OCI-LY3 (cell line): ENCODE results near the gene TSACC.

Experiments used
- H2AFZ ChIP-seq: fragments of 200-600, 300-600 bp; shearing (Covaris generic); 2 replicates; pipeline ENCODE4 v1.6.0; 2014; ENCODE audit warnings: antibody characterized with exemption, low read depth, low read length
- H3K27ac ChIP-seq: fragments of 200-600, 300-600 bp; sonication (generic); 2 replicates; pipeline ENCODE4 v1.5.1; 2014; ENCODE audit warnings: mild to moderate bottlenecking, low read length, moderate library complexity, mixed read lengths
- H3K27me3 ChIP-seq: fragments of 200-600, 300-600 bp; sonication (generic); 2 replicates; pipeline ENCODE4 v1.6.1; 2014; ENCODE audit warnings: low read depth, low read length, mixed read lengths
- H3K36me3 ChIP-seq: fragments of 200-600, 300-600 bp; sonication (generic); replicated peaks from 2 replicates; pipeline ENCODE3; 2014; ENCODE audit warnings: low read depth, low read length, mixed read lengths
- H3K4me1 ChIP-seq: fragments of 300-600, 200-600 bp; sonication (generic); 2 replicates; pipeline ENCODE4 v1.6.1; 2014; ENCODE audit warnings: low read length, mixed read lengths
- H3K4me2 ChIP-seq: fragments of 200-600, 300-600 bp; sonication (generic); 2 replicates; pipeline ENCODE4 v1.6.1; 2014; ENCODE audit warnings: low read length, mixed read lengths
- H3K4me3 ChIP-seq: fragments of 300-600, 200-600 bp; sonication (generic); 2 replicates; pipeline ENCODE4 v1.5.1; 2014; ENCODE audit warnings: antibody characterized with exemption, mild to moderate bottlenecking, low read length, moderate library complexity
- H3K79me2 ChIP-seq: fragments of 300-600, 200-600 bp; shearing (Covaris generic); 2 replicates; pipeline ENCODE4 v1.6.1; 2014; ENCODE audit warnings: mild to moderate bottlenecking, low read length, mixed read lengths
- H3K9ac ChIP-seq: fragments of 300-600, 200-600 bp; shearing (Covaris generic); 2 replicates; pipeline ENCODE4 v1.6.0; 2014; ENCODE audit warnings: mild to moderate bottlenecking, low read length, moderate library complexity
- H3K9me3 ChIP-seq: fragments of 200-600, 300-600 bp; shearing (Covaris generic); 2 replicates; pipeline ENCODE4 v1.6.1; 2014; ENCODE audit warnings: low read length, mixed read lengths; ENCODE audit not compliant: insufficient read depth
- H4K20me1 ChIP-seq: fragments of 200-600, 300-600 bp; sonication (generic); 2 replicates; pipeline ENCODE4 v1.6.1; 2016; ENCODE audit warnings: low read length, mixed read lengths; ENCODE audit not compliant: insufficient read depth
- EZH2phosphoT487 ChIP-seq: fragments of 200-600 bp; shearing (Covaris generic); IDR thresholded peaks from 2 replicates; pipeline ENCODE4 v1.6.1; 2018; ENCODE audit warnings: antibody characterized with exemption, mixed run types, low read depth
- TF ChIP-seq, protein P1 (sequence below): fragments of 200-600, 300-600 bp; sonication (generic); IDR thresholded peaks from 2 replicates; pipeline ENCODE4 v1.5.1; 2014; ENCODE audit warnings: antibody characterized with exemption, low read length, low read depth

TSACC gene

GRCh38 chr1:156293895-156294294 is 44.4 kb upstream of the TSACC start:
- no peaks in the 10 kb centered on the region for H3K9me3 ChIP-seq
- peaks cover 11% of the 10 kb centered on the region for H3K4me1 ChIP-seq
- H3K4me2 ChIP-seq = no peak overlapping the region
- H3K79me2 ChIP-seq = no peaks in the 10 kb centered on the region; the same call in 1 of the 2 replicates
- H2AFZ ChIP-seq = no peak overlapping the region
- H3K27ac ChIP-seq = no peak overlapping the region
- H3K36me3 ChIP-seq = peaks cover 10% of the 10 kb centered on the region
- H3K4me3 ChIP-seq = no peak overlapping the region
- TF ChIP-seq, protein P1, sequence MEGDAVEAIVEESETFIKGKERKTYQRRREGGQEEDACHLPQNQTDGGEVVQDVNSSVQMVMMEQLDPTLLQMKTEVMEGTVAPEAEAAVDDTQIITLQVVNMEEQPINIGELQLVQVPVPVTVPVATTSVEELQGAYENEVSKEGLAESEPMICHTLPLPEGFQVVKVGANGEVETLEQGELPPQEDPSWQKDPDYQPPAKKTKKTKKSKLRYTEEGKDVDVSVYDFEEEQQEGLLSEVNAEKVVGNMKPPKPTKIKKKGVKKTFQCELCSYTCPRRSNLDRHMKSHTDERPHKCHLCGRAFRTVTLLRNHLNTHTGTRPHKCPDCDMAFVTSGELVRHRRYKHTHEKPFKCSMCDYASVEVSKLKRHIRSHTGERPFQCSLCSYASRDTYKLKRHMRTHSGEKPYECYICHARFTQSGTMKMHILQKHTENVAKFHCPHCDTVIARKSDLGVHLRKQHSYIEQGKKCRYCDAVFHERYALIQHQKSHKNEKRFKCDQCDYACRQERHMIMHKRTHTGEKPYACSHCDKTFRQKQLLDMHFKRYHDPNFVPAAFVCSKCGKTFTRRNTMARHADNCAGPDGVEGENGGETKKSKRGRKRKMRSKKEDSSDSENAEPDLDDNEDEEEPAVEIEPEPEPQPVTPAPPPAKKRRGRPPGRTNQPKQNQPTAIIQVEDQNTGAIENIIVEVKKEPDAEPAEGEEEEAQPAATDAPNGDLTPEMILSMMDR = no peak
- no peak for TF ChIP-seq EZH2phosphoT487
- no peak overlapping the region for H3K9ac ChIP-seq
- no peaks in the 10 kb centered on the region for H4K20me1 ChIP-seq
- no peaks in the 10 kb centered on the region for H3K27me3 ChIP-seq

DNA sequence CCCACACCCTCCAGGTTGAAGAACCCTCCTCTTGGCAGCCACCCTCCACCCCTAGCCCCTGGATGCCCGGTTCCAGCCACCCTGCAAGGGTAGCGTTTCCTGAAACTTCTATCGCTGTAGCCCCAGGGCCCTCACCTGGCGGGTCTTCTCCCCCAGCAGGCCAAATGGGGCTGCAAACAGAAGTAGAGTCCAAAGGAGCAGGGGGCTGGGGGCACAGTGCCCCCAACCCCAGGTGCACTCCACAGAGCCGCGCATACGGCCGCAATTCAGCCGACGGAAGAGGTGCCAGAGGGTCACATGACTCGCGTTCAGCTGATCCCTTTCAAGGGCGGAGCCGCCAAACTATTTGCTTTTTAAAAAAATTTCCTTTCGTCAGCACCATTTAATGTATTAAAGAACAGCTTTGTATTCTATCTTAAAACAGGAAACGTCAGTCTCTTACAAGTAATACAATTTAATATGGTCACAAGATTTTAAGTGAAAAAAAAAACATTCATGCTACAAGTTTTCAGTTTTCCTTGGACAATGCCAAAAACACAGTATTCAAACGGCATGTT is 42.9 kb upstream of the TSACC start, which contains the start of gene GLMP:
Gene GLMP (minus strand): TSS at position 289 of the 557 bp plus-strand sequence. CDS start 34 bp downstream, at position 255.
- peak within 1 kb of the TSS; percentile 71 for H3K9ac ChIP-seq
- H3K4me1 ChIP-seq = peaks cover 11% of the 10 kb centered on the region
- H3K4me3 ChIP-seq = peak within 1 kb of the TSS; percentile 89
- no peaks in the 10 kb centered on the region for H4K20me1 ChIP-seq
- no peaks in the 10 kb centered on the region for H3K27me3 ChIP-seq
- H2AFZ ChIP-seq = peak within 1 kb of the TSS; percentile 91
- H3K27ac ChIP-seq = no peak within 1 kb of the TSS
- no peak for TF ChIP-seq EZH2phosphoT487
- no peaks in the 10 kb centered on the region for H3K9me3 ChIP-seq
- H3K4me2 ChIP-seq = peak within 1 kb of the TSS; percentile 88
- H3K79me2 ChIP-seq = no peaks in the 10 kb centered on the region; the same call in 1 of the 2 replicates
- peaks cover 9% of the 10 kb centered on the region for H3K36me3 ChIP-seq

DNA sequence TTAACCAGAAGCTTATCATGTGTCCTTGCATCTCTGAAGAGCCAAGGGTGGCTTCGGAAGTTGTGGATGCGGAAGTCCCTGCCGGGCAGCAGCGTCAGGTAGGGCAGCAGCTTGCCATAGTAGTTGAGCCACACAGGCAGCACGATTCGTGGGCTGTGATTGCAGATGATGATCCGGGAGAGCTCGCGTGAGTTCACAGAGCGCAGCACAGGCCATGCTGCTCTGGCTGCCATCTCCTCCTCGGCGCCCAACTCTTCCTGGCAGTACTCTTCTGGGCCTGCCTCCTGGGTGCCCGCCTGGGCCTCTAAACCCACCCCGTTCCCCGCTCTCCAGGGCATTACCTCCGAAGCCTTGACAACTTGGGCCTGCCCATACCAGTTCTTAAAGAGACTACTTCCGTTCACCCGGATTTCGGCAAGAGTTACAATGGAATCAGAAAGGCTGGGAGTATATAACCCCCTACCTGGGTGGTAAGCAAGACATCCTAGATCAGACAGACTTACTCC is 39.4 kb upstream of the TSACC start, which contains the start of gene VHLL:
Gene VHLL (minus strand): TSS at position 456 of the 506 bp plus-strand sequence. CDS start 118 bp downstream, at position 338.
- TF ChIP-seq, protein P1 = no peak
- TF ChIP-seq EZH2phosphoT487 = no peak
- H3K36me3 ChIP-seq = peaks cover 12% of the 10 kb centered on the region
- no peak within 1 kb of the TSS for H3K4me2 ChIP-seq
- H3K9me3 ChIP-seq = no peaks in the 10 kb centered on the region
- no peak within 1 kb of the TSS for H3K9ac ChIP-seq
- no peak within 1 kb of the TSS for H2AFZ ChIP-seq
- no peaks in the 10 kb centered on the region for H3K27me3 ChIP-seq
- no peak within 1 kb of the TSS for H3K27ac ChIP-seq
- no peaks in the 10 kb centered on the region for H4K20me1 ChIP-seq
- H3K4me3 ChIP-seq = no peak within 1 kb of the TSS
- peaks cover 11% of the 10 kb centered on the region for H3K4me1 ChIP-seq
- no peaks in the 10 kb centered on the region; the same call in 1 of the 2 replicates for H3K79me2 ChIP-seq

GRCh38 chr1:156303241-156303640 is 35.1 kb upstream of the TSACC start:
- Histone ChIP-seq H4K20me1 (no peaks in the 10 kb centered on the region), H3K9ac (no peak overlapping the region), H3K36me3 (peaks cover 23% of the 10 kb centered on the region), H3K4me2 (no peak overlapping the region), H3K79me2 (no peaks in the 10 kb centered on the region), H3K4me1 (no peaks in the 10 kb centered on the region), H3K27ac (no peak overlapping the region), H3K27me3 (no peaks in the 10 kb centered on the region), H3K4me3 (no peak overlapping the region), H2AFZ (no peak overlapping the region), H3K9me3 (no peaks in the 10 kb centered on the region)
- no peak for TF ChIP-seq EZH2phosphoT487
- TF ChIP-seq, protein P1 = no peak
